ENCODE data around the gene MYEOV. TPM values are rescaled to one million over a fixed set of nuclear protein-coding genes. Genes with fewer than 3 reads are reported as not detected.
A peak's percentile ranks its signal among the peaks of the same experiment; 100 is the strongest.

MYEOV gene
- total RNA-seq, 1 experiment from 2014 or later, result 182 TPM

GRCh38 chr11:69292221-69292648 lies 1.7 kb upstream of the MYEOV start:
- peaks cover 70% of the 10 kb centered on the region for H3K79me2 ChIP-seq (ENCODE audit: low read depth)
- H3F3A ChIP-seq (ENCODE audit: insufficient read depth, low read depth), result peaks cover 74% of the 10 kb centered on the region
- 0 out of 2 replicates have a peak, but pooled peaks cover 7% of the 10 kb centered on the region for H4K20me1 ChIP-seq (ENCODE audit: insufficient read depth)
- DNase-seq, result no peak
- H3K4me2 ChIP-seq, result no peak overlapping the region
- ChIA-PET CTCF (interaction anchor here (0.6 kb wide), 1 partner anchor 347 kb away, joined by 5 read pairs; no protein-coding TSS in a partner anchor), POLR2A (ENCODE audit: unreplicated experiment) (interaction anchor here (0.9 kb wide), 1 partner anchor 135 kb away, joined by 3 read pairs; no protein-coding TSS in a partner anchor)
- intact Hi-C loops (cut with micrococcal nuclease; ENCODE audit: unreplicated experiment), result loop anchor here (10.0 kb wide), 2 partner anchors 233 to 383 kb away; partner anchors contain the start of gene LTO1
- peaks cover 25% of the 10 kb centered on the region for H3K36me3 ChIP-seq (ENCODE audit: low read depth)
- peaks cover 53% of the 10 kb centered on the region for H3K4me1 ChIP-seq (replicated peaks; ENCODE audit: insufficient read depth)
- no peak overlapping the region for H3K4me3 ChIP-seq
- no peak overlapping the region for H2AFZ ChIP-seq
- BruUV-seq (replicated peaks), result no TSS peak
- H3K27ac ChIP-seq, result no peak overlapping the region
- H3K27me3 ChIP-seq (ENCODE audit: insufficient read depth, low read depth), result no peaks in the 10 kb centered on the region
- peak; percentile 38; the same call in 1 of the 2 replicates for TF ChIP-seq CTCF (conservative IDR thresholded peaks at IDR 0.05)
- TF ChIP-seq EZH2 (IDR thresholded peaks at IDR 0.05; ENCODE audit: low read depth), result no peak
- H3K9me3 ChIP-seq (ENCODE audit: insufficient read depth, low read depth), result no peaks in the 10 kb centered on the region
- H3K9me2 ChIP-seq (ENCODE audit: insufficient read depth), result no peaks in the 10 kb centered on the region

GRCh38 chr11:69293087-69293486 lies 868 bp upstream of the MYEOV start:
- peaks cover 77% of the 10 kb centered on the region for H3K79me2 ChIP-seq (ENCODE audit: low read depth)
- H3K27ac ChIP-seq, result peak overlapping the region; percentile 98
- peaks cover 51% of the 10 kb centered on the region for H3K4me1 ChIP-seq (replicated peaks; ENCODE audit: insufficient read depth)
- no peaks in the 10 kb centered on the region for H3K9me2 ChIP-seq (ENCODE audit: insufficient read depth)
- H3K4me2 ChIP-seq, result peak overlapping the region; percentile 67
- POLR2A ChIA-PET (ENCODE audit: unreplicated experiment), result interaction anchor here (0.5 to 1.6 kb wide), 7 partner anchors 13 to 346 kb away, joined by 3 to 14 read pairs (median 8); no protein-coding TSS in a partner anchor
- H3K36me3 ChIP-seq (ENCODE audit: low read depth), result peaks cover 30% of the 10 kb centered on the region
- H3K27me3 ChIP-seq (ENCODE audit: insufficient read depth, low read depth), result no peaks in the 10 kb centered on the region
- H3F3A ChIP-seq (ENCODE audit: insufficient read depth, low read depth), result peaks cover 72% of the 10 kb centered on the region
- 0 out of 2 replicates have a peak, but pooled peaks cover 7% of the 10 kb centered on the region for H4K20me1 ChIP-seq (ENCODE audit: insufficient read depth)
- no peak for DNase-seq
- intact Hi-C loops (cut with micrococcal nuclease; ENCODE audit: unreplicated experiment), result loop anchor here (10.0 kb wide), 2 partner anchors 232 to 382 kb away; partner anchors contain the start of gene LTO1
- TF ChIP-seq CTCF (conservative IDR thresholded peaks at IDR 0.05) (no peak), EZH2 (IDR thresholded peaks at IDR 0.05; ENCODE audit: low read depth) (no peak)
- H3K9me3 ChIP-seq (ENCODE audit: insufficient read depth, low read depth), result no peaks in the 10 kb centered on the region
- CTCF ChIA-PET, result interaction anchor here (0.5 to 1.8 kb wide), 3 partner anchors 15 to 161 kb away, joined by 3 to 11 read pairs (median 4); no protein-coding TSS in a partner anchor
- H3K4me3 ChIP-seq, result no peak overlapping the region; the same call in 1 of the 2 replicates
- BruUV-seq (replicated peaks), result no TSS peak
- no peak overlapping the region for H2AFZ ChIP-seq

- H3K4me1 ChIP-seq (replicated peaks; ENCODE audit: insufficient read depth), result peaks cover 48% of the 10 kb centered on the region
- H3K9me3 ChIP-seq (ENCODE audit: insufficient read depth, low read depth), result no peaks in the 10 kb centered on the region
- peaks cover 39% of the 10 kb centered on the region for H3K36me3 ChIP-seq (ENCODE audit: low read depth)
- H3F3A ChIP-seq (ENCODE audit: insufficient read depth, low read depth), result peaks cover 71% of the 10 kb centered on the region
- TF ChIP-seq EZH2 (IDR thresholded peaks at IDR 0.05; ENCODE audit: low read depth) (no peak), CTCF (conservative IDR thresholded peaks at IDR 0.05) (no peak; the same call in 1 of the 2 replicates)
- H4K20me1 ChIP-seq (ENCODE audit: insufficient read depth), result 0 out of 2 replicates have a peak, but pooled peaks cover 7% of the 10 kb centered on the region
- peak overlapping the region; percentile 97 for H3K4me3 ChIP-seq
- peak overlapping the region; percentile 98 for H3K4me2 ChIP-seq
- BruUV-seq (replicated peaks), result no TSS peak
- H3K79me2 ChIP-seq (ENCODE audit: low read depth), result peaks cover 85% of the 10 kb centered on the region
- H2AFZ ChIP-seq, result no peak overlapping the region
- CTCF ChIA-PET, result interaction anchor here (0.6 to 1.8 kb wide), 2 partner anchors 163 to 347 kb away, joined by 3 to 11 read pairs; no protein-coding TSS in a partner anchor
- POLR2A ChIA-PET (ENCODE audit: unreplicated experiment), result interaction anchor here (0.5 to 1.6 kb wide), 6 partner anchors 10 to 664 kb away, joined by 3 to 14 read pairs (median 8); no protein-coding TSS in a partner anchor
- H3K27me3 ChIP-seq (ENCODE audit: insufficient read depth, low read depth), result no peaks in the 10 kb centered on the region
- intact Hi-C loops (cut with micrococcal nuclease; ENCODE audit: unreplicated experiment), result loop anchor here (1.0 to 10.0 kb wide), 6 partner anchors 13 to 380 kb away; partner anchors contain the start of gene LTO1
- peak overlapping the region; percentile 98 for H3K27ac ChIP-seq
- H3K9me2 ChIP-seq (ENCODE audit: insufficient read depth), result no peaks in the 10 kb centered on the region
- peak in 1 of 2 experiments; percentile 63 for DNase-seq
Measured at GRCh38 chr11:69294571-69295078, 670 bp downstream of the MYEOV start.
